Jurkat, Clone E6-1 (cell line): ENCODE data around the gene KRTAP1-4.
"Not testable (repeated sequence)": the region's sequence is repeated elsewhere in the genome, so short reads cannot be mapped to it uniquely, and the experiment has no call there.

Experiments
- DNase-seq: peaks from one replicate; pipeline ENCODE4 v3.0.0-alpha.2; 2011; ENCODE audit warnings: low read depth, low spot score
- H3K4me3 ChIP-seq: 2 replicates; pipeline ENCODE4 v1.5.1; 2011; ENCODE audit warnings: mild to moderate bottlenecking, low read length, control low read depth, moderate library complexity

Gene KRTAP1-4

GRCh38 chr17:41052566-41052965, 22.6 kb upstream of the KRTAP1-4 start:
- DNase-seq, result no peak
- no peak overlapping the region for H3K4me3 ChIP-seq

- H3K4me3 ChIP-seq, result no peak overlapping the region
- DNase-seq, result no peak
Observed at GRCh38 chr17:41049110-41049509, 19.1 kb upstream of the KRTAP1-4 start.

GRCh38 chr17:41048441-41048840, 18.4 kb upstream of the KRTAP1-4 start:
- DNase-seq, result no peak
- H3K4me3 ChIP-seq, result no peak overlapping the region

GRCh38 chr17:41046735-41047465, 16.9 kb upstream of the KRTAP1-4 start, which contains the start of gene KRTAP2-1:
TSS of gene KRTAP2-1 (minus strand) at chr17:41047316. CDS start at chr17:41047267, 49 bp downstream.
- DNase-seq, H3K4me3 ChIP-seq: not testable (repeated sequence)

- DNase-seq, result no peak
- no peak overlapping the region for H3K4me3 ChIP-seq
Observed at GRCh38 chr17:41042953-41043352, 13.0 kb upstream of the KRTAP1-4 start.

GRCh38 chr17:41040783-41041571, 11.0 kb upstream of the KRTAP1-4 start, which contains the start of gene KRTAP1-1:
TSS of gene KRTAP1-1 (minus strand) at chr17:41041450. CDS start at chr17:41041397, 53 bp downstream.
- DNase-seq, result not testable (repeated sequence)

GRCh38 chr17:41037853-41038350, 7.9 kb upstream of the KRTAP1-4 start:
- H3K4me3 ChIP-seq, result no peak overlapping the region
- DNase-seq, result no peak

More at GRCh38 chr17:41040783-41041571, 11.0 kb upstream of the KRTAP1-4 start, which contains the start of gene KRTAP1-1:
- not testable (repeated sequence) for H3K4me3 ChIP-seq

GRCh38 chr17:41034346-41034935, 4.4 kb upstream of the KRTAP1-4 start, which contains the start of gene KRTAP1-3:
TSS of gene KRTAP1-3 (minus strand) at chr17:41034874. CDS start at chr17:41034821, 53 bp downstream.
- DNase-seq, result not testable (repeated sequence)

GRCh38 chr17:41026715-41027471, 3.1 kb downstream of the KRTAP1-4 start, which contains the start of gene KRTAP1-5:
TSS of gene KRTAP1-5 (minus strand) at chr17:41027208. CDS start at chr17:41027155, 53 bp downstream.
- DNase-seq, result no peak
- no peak within 1 kb of the TSS for H3K4me3 ChIP-seq

More at GRCh38 chr17:41034346-41034935, 4.4 kb upstream of the KRTAP1-4 start, which contains the start of gene KRTAP1-3:
- H3K4me3 ChIP-seq, result not testable (repeated sequence)

- no peak overlapping the region for H3K4me3 ChIP-seq
- DNase-seq, result no peak
Observed at GRCh38 chr17:41024697-41025096, 5.3 kb downstream of the KRTAP1-4 start.

GRCh38 chr17:41020336-41020735, 9.7 kb downstream of the KRTAP1-4 start:
- no peak overlapping the region for H3K4me3 ChIP-seq
- DNase-seq, result no peak

- no peak overlapping the region for H3K4me3 ChIP-seq
- DNase-seq, result no peak
Observed at GRCh38 chr17:41019415-41019814, 10.6 kb downstream of the KRTAP1-4 start.

- no peak for DNase-seq
- H3K4me3 ChIP-seq, result no peak overlapping the region
Observed at GRCh38 chr17:41018541-41018940, 11.5 kb downstream of the KRTAP1-4 start.

GRCh38 chr17:41016578-41017215, 13.3 kb downstream of the KRTAP1-4 start:
- H3K4me3 ChIP-seq, result no peak overlapping the region
- DNase-seq, result no peak

- H3K4me3 ChIP-seq, result no peak overlapping the region
- no peak for DNase-seq
Observed at GRCh38 chr17:41015454-41015853, 14.5 kb downstream of the KRTAP1-4 start.

- no peak for DNase-seq
Observed at GRCh38 chr17:41013606-41014005, 16.4 kb downstream of the KRTAP1-4 start.

GRCh38 chr17:41013181-41013580, 16.8 kb downstream of the KRTAP1-4 start:
- no peak for DNase-seq
- no peak overlapping the region for H3K4me3 ChIP-seq

More at GRCh38 chr17:41013606-41014005, 16.4 kb downstream of the KRTAP1-4 start:
- no peak overlapping the region for H3K4me3 ChIP-seq
